HG02623 (cell line): ENCODE data around the gene RAD9A.
A peak's percentile ranks its signal among the peaks of the same experiment; 100 is the strongest.
"Not testable (repeated sequence)": the region's sequence is repeated elsewhere in the genome, so short reads cannot be mapped to it uniquely, and the experiment has no call there.

Experiments used
- ATAC-seq: cut with Tn5 transposase; IDR thresholded peaks from one replicate; pipeline ENCODE4 v1.9.1; 2021; ENCODE audit warnings: moderate library complexity; ENCODE audit not compliant: unreplicated experiment

RAD9A gene

GRCh38 chr11:67422891-67423290 is 31.1 kb downstream of the RAD9A start:
- ATAC-seq = no peak

DNA sequence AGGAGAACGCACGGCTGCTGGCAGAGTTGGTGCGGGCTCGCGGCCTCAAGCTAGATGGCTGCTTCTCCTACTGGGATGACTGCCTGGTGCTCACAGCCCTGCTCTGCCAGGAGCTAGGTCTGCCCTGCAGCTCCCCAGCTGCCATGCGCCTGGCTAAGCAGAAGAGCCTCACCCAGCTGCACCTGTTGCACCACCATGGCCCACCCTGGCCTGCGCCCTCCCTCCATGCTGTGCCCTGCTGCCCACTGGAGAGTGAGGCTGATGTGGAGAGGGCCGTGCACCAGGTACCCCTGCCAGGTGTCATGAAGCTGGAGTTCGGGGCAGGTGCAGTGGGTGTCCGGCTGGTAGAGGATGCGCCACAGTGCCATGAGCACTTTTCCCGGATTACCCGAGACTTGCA is 31.7 kb downstream of the RAD9A start:
- no peak for ATAC-seq

GRCh38 chr11:67423891-67424613 is 32.3 kb downstream of the RAD9A start:
- ATAC-seq = no peak

GRCh38 chr11:67427364-67427859 is 35.6 kb downstream of the RAD9A start:
- not testable (repeated sequence) for ATAC-seq

- ATAC-seq = peak; percentile 84
Observed at GRCh38 chr11:67428052-67429001, 36.5 kb downstream of the RAD9A start, which contains the start of gene RPS6KB2. Gene RPS6KB2, plus strand, starts transcription at chr11:67428494. Its CDS starts 52 bp downstream, at chr11:67428546.

GRCh38 chr11:67429038-67429668 is 37.4 kb downstream of the RAD9A start:
- ATAC-seq = no peak

DNA sequence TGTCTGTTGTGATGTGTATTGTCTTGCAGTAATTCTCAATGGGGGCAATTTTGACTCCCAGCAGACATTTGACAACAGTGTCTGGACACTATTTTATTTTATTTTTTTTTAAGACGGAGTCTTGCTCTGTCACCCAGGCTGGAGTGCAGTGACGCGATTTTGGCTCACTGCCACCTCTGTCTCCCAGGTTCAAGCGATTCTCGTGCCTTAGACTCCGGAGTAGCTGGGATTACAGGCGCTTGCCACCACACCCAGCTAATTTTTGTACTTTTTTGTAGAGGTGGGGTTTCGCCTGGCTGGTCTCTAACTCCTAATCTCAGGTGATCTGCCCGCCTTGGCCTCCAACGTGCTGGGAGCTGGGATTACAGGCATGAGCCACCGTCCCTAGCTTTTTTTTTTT is 37.9 kb downstream of the RAD9A start:
- ATAC-seq = no peak

GRCh38 chr11:67431346-67432249 is 39.8 kb downstream of the RAD9A start:
- no peak for ATAC-seq

DNA sequence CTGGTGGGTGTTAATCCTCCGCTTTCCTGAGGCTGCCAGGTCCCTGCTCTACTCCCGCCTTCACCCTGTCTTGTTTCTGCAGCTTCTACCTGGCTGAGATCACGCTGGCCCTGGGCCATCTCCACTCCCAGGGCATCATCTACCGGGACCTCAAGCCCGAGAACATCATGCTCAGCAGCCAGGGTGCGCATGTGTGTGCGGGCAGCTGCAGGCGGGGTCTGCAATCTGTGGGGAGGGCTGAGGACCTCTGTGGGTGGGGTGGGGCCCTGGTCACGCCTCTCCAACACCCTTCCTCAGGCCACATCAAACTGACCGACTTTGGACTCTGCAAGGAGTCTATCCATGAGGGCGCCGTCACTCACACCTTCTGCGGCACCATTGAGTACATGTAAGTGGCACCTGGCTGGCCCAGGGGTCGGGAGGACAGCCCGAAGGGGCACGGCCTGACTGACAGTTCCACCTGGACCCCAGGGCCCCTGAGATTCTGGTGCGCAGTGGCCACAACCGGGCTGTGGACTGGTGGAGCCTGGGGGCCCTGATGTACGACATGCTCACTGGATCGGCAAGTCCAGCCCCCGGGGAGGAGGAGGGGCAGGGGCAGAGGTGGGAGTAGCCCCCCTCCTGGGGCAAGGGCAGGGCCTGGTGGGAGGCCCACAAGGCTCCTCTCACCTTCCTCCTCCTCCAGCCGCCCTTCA is 41.0 kb downstream of the RAD9A start:
- ATAC-seq = no peak

GRCh38 chr11:67433536-67434394 is 42.0 kb downstream of the RAD9A start:
- ATAC-seq = no peak

- ATAC-seq = no peak
Observed at GRCh38 chr11:67434395-67434881, 42.7 kb downstream of the RAD9A start.

DNA sequence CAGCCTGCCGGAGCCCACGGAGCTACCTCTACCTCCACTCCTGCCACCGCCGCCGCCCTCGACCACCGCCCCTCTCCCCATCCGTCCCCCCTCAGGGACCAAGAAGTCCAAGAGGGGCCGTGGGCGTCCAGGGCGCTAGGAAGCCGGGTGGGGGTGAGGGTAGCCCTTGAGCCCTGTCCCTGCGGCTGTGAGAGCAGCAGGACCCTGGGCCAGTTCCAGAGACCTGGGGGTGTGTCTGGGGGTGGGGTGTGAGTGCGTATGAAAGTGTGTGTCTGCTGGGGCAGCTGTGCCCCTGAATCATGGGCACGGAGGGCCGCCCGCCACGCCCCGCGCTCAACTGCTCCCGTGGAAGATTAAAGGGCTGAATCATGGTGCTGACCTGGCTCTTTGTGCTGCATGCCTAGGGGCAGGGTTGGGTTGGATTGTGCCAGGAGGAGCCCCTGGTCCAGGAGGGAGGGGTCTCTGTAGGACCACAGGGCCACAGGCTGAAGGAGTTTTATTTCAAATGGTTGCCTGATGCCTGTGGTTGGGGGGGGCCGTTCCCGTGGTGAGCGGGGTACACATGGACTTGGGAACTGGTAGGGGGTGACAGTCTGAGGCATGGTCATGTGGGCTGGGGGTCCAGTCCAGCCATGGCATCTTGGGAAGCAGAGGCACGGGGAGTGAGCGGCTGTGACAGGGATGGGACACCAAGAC is 43.4 kb downstream of the RAD9A start:
- no peak for ATAC-seq

DNA sequence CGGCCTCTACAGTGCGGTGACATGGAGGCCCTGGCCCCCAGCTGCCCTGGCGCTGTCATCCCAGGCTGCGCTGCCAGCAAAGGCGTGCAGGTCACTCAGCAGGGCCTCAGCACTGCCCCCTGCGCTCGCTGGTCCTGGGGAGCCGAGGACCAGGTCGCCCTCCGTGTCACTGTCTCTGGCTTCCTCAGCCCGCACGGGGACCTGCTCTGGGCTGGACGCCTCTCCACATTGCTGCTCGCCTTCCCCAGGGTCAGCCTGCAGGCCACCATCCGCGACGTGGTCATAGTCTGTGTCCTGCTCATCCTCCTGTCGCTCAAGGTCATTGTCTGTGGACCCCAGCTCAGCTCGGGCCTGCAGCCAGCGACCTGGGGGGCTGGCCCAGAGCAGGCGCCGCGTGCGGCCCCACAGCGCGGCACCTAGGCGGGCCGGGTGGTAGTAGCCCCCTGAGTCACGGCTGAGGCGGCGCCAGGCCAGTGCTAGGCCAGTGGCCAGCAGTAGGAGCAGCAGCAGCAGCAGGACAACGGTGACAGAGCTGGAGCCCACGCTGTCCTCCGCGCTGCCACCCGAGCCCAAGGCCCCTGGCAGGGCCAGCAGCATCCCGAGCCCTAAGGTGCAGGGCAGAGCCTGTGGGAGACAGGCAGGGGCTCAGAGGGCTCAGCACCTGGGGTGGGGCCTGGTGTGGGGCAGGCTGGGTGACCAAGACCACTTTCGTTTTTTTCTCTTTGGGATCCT is 44.1 kb downstream of the RAD9A start:
- ATAC-seq = no peak

GRCh38 chr11:67436459-67437081 is 44.8 kb downstream of the RAD9A start:
- ATAC-seq = no peak

- no peak for ATAC-seq
Observed at GRCh38 chr11:67437082-67437808, 45.5 kb downstream of the RAD9A start, which contains the start of gene PTPRCAP. Gene PTPRCAP, minus strand, starts transcription at chr11:67437682. Its CDS starts 63 bp downstream, at chr11:67437619.

DNA sequence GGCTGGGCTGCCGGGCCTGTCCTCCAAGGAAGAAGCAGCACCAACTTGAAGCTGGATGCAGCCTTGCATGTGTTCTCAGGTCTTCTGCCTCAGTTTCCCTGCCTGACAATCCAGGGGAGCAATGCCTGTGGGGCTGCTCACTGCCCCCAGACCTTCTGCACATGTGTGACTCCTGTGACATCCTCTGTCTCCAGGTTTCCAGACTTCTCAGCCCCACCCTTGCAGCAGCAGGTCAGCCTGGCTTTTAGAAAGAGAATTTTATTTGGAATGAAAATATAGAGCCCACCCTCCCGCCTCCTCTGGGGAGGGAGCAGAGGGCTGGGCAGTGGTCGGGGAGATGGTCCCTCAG is 46.0 kb downstream of the RAD9A start:
- no peak for ATAC-seq
